Esophagus (tissue), 2 donors: ENCODE measurements around the gene CHRNA4. TPM values are rescaled to one million over a fixed set of nuclear protein-coding genes. Genes with fewer than 3 reads are reported as not detected.

Source experiments
- H3K27ac ChIP-seq, 2 donors: one replicate each; pipeline ENCODE4 v1.5.1; 2013; ENCODE audit warnings: low read depth in 2 of 2, mild to moderate bottlenecking in 2 of 2, inconsistent platforms in 1 of 2, low read length in 1 of 2, moderate library complexity in 1 of 2
- H3K27me3 ChIP-seq, 2 donors: one replicate each; pipeline ENCODE4 v1.6.1; 2013; ENCODE audit warnings: low read length in 2 of 2, control low read depth in 1 of 2, mild to moderate bottlenecking in 1 of 2; ENCODE audit not compliant: insufficient read depth in 2 of 2, control insufficient read depth in 1 of 2
- H3K36me3 ChIP-seq, 2 donors: one replicate each; pipeline ENCODE4 v1.6.1; 2013; ENCODE audit warnings: low read length in 1 of 2; ENCODE audit not compliant: control insufficient read depth in 2 of 2, insufficient read depth in 2 of 2
- H3K4me1 ChIP-seq, 2 donors: one replicate each; pipeline ENCODE4 v1.6.1; 2013; ENCODE audit warnings: low read length in 1 of 2; ENCODE audit not compliant: control insufficient read depth in 2 of 2, insufficient read depth in 2 of 2
- H3K4me3 ChIP-seq, 2 donors: one replicate each; pipeline ENCODE4 v1.5.1; 2013; ENCODE audit warnings: low read length in 2 of 2, mild to moderate bottlenecking in 2 of 2, low read depth in 1 of 2, moderate library complexity in 1 of 2
- H3K9me3 ChIP-seq, 2 donors: one replicate each; pipeline ENCODE4 v1.6.1; 2013; ENCODE audit warnings: mild to moderate bottlenecking in 2 of 2, low read depth in 1 of 2, low read length in 1 of 2, moderate library complexity in 1 of 2; ENCODE audit not compliant: control insufficient read depth in 2 of 2, insufficient read depth in 1 of 2
- WGBS, 2 donors: extraction: QIAGEN DNeasy Blood & Tissue Kit; methylation state at CpG; one replicate each; pipeline ENCODE4 v1.1.7; 2013; 5-methylcytosine and 5-hydroxymethylcytosine counted together
- polyA plus RNA-seq, 2 donors: library from polyadenylated mRNA; stranded (reverse); fragments of 200-250 nt; gene quantifications; one replicate each; pipeline ENCODE4 v1.2.3, GENCODE V29; 2013
- donor health status: healthy with polysubstance abuse.
- donor health status: Bipolar disorder and iron deficiency.

The CHRNA4 gene
- polyA plus RNA-seq, 2 donors: 0.02 TPM; not detected in 1

DNA sequence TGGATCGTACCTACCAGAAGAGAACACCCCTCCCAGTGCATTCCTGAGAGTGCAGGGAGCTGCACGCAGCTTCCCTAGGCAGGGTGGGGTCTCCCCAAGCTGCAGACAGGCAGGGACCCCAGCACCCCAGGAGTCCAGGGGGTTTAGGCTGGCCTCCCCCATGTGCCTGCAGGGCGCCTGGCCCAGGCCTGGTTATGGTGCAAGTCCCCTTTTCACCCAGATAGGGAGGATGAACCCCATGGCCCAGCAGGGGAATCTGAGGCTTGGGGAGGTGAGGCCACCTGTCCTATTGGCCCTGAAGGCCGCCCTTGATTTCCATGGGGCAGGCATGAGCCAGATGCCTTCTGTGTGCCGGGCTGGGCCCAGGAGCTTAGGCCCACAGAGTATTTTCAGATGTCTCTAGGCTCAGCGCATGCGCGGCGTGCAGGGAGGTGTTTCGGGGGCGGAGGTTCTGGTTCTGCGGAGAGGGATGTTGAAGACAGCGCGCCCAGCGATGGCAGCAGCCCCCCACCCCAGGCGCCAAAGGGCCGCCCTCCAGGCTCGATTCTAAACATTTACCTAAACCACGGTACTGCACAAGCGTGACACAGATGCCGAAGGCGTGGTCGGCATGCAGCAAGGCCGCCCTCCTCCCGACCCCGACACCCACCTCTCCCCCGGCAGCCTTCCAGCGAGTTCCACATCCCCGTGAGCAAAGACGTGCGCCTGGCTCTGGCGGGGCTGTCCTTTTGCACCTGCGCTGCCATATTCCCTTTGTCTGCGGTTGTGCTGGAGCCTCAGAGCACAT, 38.8 kb downstream of the CHRNA4 start:
- Histone ChIP-seq H3K27ac (no peak overlapping the region), H3K9me3 (no peaks in the 10 kb centered on the region), H3K27me3 (no peaks in the 10 kb centered on the region), H3K4me1 (no peaks in the 10 kb centered on the region), H3K36me3 (no peaks in the 10 kb centered on the region), H3K4me3 (no peak overlapping the region)
- 52 to 59% methylated on average over 34 of the region's 34 CpGs for WGBS, 2 donors

DNA sequence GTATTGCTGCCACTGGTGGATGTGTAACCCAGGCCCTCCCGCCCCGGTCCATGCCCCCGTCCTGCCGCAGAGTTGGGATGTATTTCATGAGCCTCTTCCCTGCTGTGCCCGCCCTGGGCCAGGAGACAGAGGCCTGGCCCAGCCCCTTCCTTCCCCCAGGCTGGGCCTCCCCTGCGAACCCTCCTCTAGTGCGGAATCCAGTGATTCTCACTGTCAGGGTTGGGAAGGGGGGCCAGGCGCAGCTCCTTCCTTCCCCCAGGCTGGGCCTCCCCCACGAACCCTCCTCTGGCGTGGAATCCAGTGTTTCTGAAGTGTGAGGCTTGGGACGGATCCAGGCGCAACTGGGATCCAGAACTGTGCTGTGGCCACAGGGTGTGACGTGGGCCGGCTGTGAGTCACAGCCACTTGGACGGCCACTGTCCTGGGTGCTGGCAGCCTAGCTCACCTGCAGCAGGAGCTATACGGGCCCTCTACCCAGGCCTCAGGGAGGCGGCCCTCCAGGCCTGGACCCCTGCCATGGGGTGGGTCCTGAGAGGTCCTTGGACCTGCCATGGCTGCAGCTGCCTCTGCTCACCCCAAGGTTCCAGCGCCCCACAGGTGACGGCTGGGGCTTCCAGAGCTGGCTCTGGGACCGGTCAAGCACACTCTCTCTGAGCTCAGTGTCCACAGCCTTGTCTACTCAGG, 39.9 kb downstream of the CHRNA4 start:
- 50 to 61% methylated on average over 20 of the region's 20 CpGs for WGBS, 2 donors
- Histone ChIP-seq H3K4me3 (no peak overlapping the region), H3K27ac (no peak overlapping the region), H3K9me3 (no peaks in the 10 kb centered on the region), H3K4me1 (no peaks in the 10 kb centered on the region), H3K36me3 (no peaks in the 10 kb centered on the region), H3K27me3 (no peaks in the 10 kb centered on the region)

DNA sequence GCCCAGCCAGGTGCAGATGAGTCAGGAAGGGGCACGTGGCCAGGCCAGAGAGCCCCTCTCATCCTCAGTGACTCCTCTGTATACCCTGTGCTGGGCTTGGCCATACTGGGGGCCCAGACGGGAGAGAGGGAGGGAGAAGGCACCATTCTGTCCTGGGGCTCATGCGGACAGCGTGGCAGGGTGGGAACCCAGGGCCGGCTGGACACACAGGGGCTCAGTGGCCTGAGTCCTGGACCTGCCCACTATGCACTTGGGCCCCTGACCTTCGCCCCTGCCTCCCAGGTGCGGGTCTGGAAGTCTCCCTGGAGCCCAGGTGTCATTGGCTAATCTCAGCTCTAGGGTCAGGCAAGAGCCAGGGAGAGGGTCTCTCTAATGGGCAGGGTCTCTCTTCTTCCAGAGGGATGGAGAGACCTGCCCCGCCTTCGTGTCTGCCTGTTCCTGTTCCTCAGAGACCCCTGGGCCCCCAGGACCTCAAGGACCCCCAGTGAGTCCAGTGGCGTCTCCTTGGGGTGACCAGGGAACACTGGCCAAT, 40.5 kb downstream of the CHRNA4 start:
- Histone ChIP-seq H3K4me1 (no peaks in the 10 kb centered on the region), H3K4me3 (no peak overlapping the region), H3K9me3 (no peaks in the 10 kb centered on the region), H3K27ac (no peak overlapping the region), H3K36me3 (no peaks in the 10 kb centered on the region), H3K27me3 (no peaks in the 10 kb centered on the region)
- 63 to 70% methylated on average over 10 of the region's 10 CpGs for WGBS, 2 donors

DNA sequence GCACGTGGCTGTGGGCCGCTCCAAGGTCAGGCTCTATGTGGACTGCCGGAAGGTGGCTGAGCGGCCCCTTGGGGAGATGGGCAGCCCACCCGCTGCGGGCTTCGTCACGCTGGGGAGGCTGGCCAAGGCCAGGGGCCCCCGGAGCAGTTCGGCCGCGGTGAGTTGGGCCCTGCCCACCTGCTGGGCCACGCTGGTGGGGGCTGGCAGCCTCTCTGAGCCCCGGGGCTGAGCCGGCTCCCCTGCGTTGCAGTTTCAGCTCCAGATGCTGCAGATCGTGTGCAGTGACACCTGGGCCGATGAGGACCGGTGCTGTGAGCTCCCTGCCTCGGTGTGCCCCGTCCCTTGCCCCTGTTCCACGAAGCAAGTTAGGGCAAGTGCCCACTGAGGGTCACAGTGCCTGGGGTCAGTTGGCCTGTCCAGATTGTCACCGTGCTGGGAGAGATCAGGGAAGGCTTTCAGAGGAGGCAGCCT, 41.1 kb downstream of the CHRNA4 start:
- no peaks in the 10 kb centered on the region for H3K36me3 ChIP-seq
- no peak overlapping the region for H3K4me3 ChIP-seq
- no peaks in the 10 kb centered on the region for H3K27me3 ChIP-seq
- H3K4me1 ChIP-seq: no peaks in the 10 kb centered on the region
- no peaks in the 10 kb centered on the region for H3K9me3 ChIP-seq
- WGBS, 2 donors: 79 to 81% methylated on average over 22 to 23 of the region's 23 CpGs
- no peak overlapping the region for H3K27ac ChIP-seq

DNA sequence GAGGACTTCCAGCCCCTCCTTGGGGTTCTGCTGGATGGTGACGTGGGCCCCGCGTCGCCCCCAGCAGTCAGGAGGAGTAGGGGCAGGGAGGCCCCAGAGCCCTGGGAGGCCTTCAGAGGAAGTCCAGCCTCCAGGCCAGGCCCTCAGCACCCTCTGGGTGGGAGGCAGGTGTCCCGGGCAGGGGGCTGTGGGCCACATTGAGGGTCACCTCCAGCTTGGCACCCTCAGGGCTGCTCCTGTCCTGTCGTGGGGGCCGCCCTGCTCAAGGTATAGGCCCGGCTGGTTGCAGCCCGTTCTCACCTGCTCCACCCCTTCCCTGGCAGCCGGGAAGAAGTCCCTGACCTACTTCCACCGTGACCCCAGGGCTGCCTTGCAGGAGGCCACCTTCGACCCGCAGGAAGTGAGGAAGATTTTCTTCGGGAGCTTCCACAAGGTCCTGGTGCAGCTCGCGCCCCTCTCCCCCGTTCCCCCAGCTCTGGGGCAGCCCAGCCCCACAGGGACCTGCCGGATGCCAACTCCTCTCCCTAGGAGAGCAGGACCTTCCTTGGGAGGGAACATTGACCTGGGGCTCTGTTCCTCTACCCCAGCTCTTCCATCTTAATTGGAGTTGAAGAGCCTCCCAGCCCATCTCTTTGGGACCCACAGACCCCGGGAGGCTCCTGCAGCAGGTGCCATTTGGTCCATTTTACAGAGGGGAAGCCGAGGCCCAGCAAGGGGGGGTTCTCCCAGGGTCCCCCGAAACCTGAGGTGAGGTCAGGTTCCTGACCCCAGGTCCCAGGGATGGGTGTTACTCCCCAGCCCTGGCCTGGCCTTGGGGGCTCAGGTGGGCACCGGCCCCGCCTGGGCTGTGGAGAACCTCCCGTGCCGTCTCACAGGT, 41.7 kb downstream of the CHRNA4 start:
- H3K4me1 ChIP-seq: no peaks in the 10 kb centered on the region
- no peaks in the 10 kb centered on the region for H3K9me3 ChIP-seq
- no peaks in the 10 kb centered on the region for H3K27me3 ChIP-seq
- no peaks in the 10 kb centered on the region for H3K36me3 ChIP-seq
- WGBS, 2 donors: 75 to 80% methylated on average over 24 to 25 of the region's 25 CpGs
- no peak overlapping the region for H3K27ac ChIP-seq
- H3K4me3 ChIP-seq: no peak overlapping the region

DNA sequence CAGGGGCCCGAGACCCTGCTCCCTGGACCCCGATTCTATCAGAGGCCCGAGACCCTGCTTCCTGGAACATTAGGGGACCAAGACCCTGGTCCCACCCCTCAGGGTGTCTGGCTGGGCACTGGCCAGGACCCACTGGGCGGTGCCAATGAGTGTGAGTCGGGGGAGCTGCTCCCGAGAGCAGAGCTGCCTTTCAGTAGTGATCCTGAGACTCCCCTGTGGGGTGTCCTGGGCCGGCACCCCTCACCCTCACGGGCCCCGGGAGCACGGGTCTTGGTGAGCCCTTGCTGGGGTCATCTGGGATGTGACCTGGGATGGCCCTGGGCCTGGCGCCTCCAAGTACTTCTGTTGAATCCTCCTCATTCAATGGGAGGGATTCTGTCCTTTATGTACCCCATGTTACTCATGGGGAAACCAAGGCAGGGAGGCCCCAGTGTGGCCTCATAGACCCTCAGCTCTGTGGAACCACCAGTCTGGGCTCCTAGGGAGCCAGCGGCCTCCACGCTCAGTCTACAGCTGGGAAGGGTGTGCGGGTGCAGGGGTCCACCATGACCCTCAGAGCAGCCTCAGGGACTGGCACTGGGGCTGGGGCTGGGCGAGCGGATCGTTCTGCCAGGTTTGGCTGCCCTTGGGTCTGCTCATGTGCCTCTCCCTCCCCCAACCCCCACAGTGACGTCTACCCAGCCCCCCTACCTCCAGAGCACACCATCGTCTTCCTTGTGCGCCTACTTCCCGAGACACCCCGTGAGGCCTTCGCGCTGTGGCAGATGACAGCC, 42.6 kb downstream of the CHRNA4 start:
- Histone ChIP-seq H3K27ac (no peak overlapping the region), H3K4me1 (no peaks in the 10 kb centered on the region), H3K36me3 (no peaks in the 10 kb centered on the region), H3K27me3 (no peaks in the 10 kb centered on the region), H3K4me3 (no peak overlapping the region), H3K9me3 (no peaks in the 10 kb centered on the region)
- WGBS, 2 donors: 85 to 89% methylated on average over 24 of the region's 24 CpGs

DNA sequence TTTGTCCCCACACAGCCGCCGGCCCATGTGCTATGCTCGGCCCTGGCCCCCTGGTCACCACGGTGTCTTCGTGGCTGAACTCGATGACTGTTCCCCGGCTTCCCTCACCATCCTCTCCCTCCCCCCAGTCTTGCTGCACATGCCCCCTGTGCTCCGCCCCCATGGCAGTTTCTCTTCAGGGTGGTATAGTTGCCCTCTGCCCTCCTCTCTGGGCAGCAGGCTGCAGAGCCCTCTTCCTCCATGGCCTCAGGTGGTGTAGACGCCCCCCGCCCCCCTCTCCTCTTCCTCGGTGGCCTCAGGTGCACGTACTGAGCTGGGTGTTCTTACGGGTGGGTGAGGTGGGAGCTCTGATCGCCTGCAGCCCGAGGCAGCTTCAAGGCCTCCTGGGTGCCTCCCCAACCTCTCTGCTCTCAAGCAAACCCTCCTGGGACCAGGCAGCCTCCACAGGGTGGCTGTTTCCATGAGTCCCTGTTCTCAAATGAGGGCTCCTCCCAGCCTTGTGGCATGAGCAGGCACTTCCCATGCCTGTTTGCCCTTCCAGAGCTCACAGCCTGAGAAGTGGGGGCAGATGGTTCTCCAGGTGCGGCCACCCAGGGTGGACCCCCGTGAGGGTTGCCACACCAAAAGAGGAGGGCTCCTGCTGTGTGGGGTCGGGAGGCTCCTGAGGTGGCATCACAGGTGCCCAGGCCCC, 43.4 kb downstream of the CHRNA4 start:
- 77 to 80% methylated on average over 17 to 18 of the region's 18 CpGs for WGBS, 2 donors
- Histone ChIP-seq H3K27me3 (no peaks in the 10 kb centered on the region), H3K36me3 (no peaks in the 10 kb centered on the region), H3K27ac (no peak overlapping the region), H3K4me1 (no peaks in the 10 kb centered on the region), H3K4me3 (no peak overlapping the region), H3K9me3 (no peaks in the 10 kb centered on the region)

DNA sequence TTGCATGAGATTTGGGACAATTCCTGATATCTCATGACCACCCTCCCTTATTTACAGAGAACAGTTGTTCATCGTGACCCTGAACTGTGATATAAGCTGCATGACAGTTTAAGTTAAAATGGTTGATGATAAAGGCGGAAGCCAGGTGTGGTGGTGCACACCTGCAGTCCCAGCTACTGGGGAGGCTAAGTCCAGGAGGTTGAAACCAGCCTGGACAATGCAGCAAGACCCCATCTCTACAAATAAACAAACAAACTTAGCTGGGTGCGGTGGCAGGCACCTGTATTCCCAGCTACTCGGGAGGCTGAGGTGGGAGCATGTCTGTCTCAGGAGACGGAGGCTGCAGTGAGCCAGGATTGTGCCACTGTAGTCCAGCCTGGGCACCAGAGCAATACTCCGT, 44.1 kb downstream of the CHRNA4 start:
- Histone ChIP-seq H3K4me1 (no peaks in the 10 kb centered on the region), H3K36me3 (no peaks in the 10 kb centered on the region), H3K9me3 (no peaks in the 10 kb centered on the region), H3K27ac (no peak overlapping the region), H3K4me3 (no peak overlapping the region), H3K27me3 (no peaks in the 10 kb centered on the region)
- WGBS, 2 donors: 81 to 84% methylated on average over 6 of the region's 6 CpGs
